Measurements from ENCODE around the gene PAIP2B. TPM values are rescaled to one million over a fixed set of nuclear protein-coding genes. Genes with fewer than 3 reads are reported as not detected.

Gene PAIP2B
- total and polyA plus RNA-seq, 9 of the 15 experiments (the other 6 are each of a cell fraction or from before 2014, with no cell fraction given): 0.18 to 0.38 (median 0.25) TPM

DNA sequence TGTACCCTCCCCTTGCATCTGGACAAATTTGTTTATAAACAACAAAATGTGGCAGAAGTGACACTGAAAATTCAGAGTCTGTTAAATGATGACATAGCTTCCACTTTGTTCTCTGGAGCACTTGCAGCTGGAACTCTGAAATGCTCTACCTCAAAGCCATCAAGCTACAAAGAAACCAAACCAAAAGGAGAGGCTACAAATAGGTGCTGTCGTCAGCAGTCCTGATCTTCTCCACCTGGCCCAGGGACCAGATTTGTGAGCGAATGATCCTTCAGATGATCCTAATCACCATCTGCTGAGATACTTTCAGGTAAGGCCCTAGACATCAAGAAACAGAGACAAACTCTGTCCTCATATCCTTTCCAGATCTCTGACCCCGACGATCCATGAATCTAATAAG is 27.9 kb upstream of the PAIP2B start:
- DNase-seq (ENCODE audit: extremely low read depth in 1 of 4, low spot score in 3 of 4) (no peak), ATAC-seq (no peak), FAIRE-seq (no peak)
- Histone ChIP-seq H3K27ac (ENCODE audit: extremely low read depth, low read depth, low read length) (no peak overlapping the region), H3K4me2 (ENCODE audit: insufficient read depth, low read length) (no peak overlapping the region), H3K9me3 (replicated peaks; ENCODE audit: control insufficient read depth, insufficient read depth, low read depth, low read length) (no peaks in the 10 kb centered on the region), H3K27me3 (ENCODE audit: control insufficient read depth in 2 of 2, insufficient read depth in 2 of 2, low read length in 2 of 2) (peaks cover 1 to 17% of the 10 kb centered on the region in 2 experiments; a peak in 2 of 5 replicates), H4K20me1 (replicated peaks; ENCODE audit: control insufficient read depth, insufficient read depth, low read length) (no peaks in the 10 kb centered on the region), H3K4me1 (replicated peaks in 1 of 2; ENCODE audit: control insufficient read depth in 2 of 2, insufficient read depth in 2 of 2, low read length in 2 of 2) (no peaks in the 10 kb centered on the region), H3K9me1 (ENCODE audit: control insufficient read depth, insufficient read depth, low read length) (no peaks in the 10 kb centered on the region), H3K4me3 (no peak overlapping the region), H3K79me2 (ENCODE audit: control insufficient read depth, insufficient read depth, low read length) (no peaks in the 10 kb centered on the region), H3K36me3 (ENCODE audit: control insufficient read depth, insufficient read depth, low read length) (no peaks in the 10 kb centered on the region), H2AFZ (ENCODE audit: low read depth, low read length) (no peak overlapping the region), H3K9ac (ENCODE audit: insufficient read depth in 1 of 2, low read depth in 2 of 2, low read length in 2 of 2) (no peak overlapping the region)
- intact Hi-C loops (cut with micrococcal nuclease): no loop called here
- CTCF ChIA-PET (ENCODE audit: low intra/inter-chr PET ratio): no interaction called here
- TF ChIP-seq HDAC3 (IDR thresholded peaks at IDR 0.05; ENCODE audit: borderline replicate concordance, partially characterized antibody) (no peak), MCM2 (IDR thresholded peaks at IDR 0.05; ENCODE audit: low read depth) (no peak), SIN3B (IDR thresholded peaks at IDR 0.05; ENCODE audit: low read depth) (no peak), CBFB (CRISPR knock-in tag; IDR thresholded peaks at IDR 0.05) (no peak), NR3C1 (CRISPR knock-in tag; IDR thresholded peaks at IDR 0.05) (no peak), MAFG (tag; conservative IDR thresholded peaks at IDR 0.05) (no peak), CC2D1A (IDR thresholded peaks at IDR 0.05) (no peak), HDAC2 (IDR thresholded peaks at IDR 0.05) (no peak)
- TF ChIP-seq, protein P1, sequence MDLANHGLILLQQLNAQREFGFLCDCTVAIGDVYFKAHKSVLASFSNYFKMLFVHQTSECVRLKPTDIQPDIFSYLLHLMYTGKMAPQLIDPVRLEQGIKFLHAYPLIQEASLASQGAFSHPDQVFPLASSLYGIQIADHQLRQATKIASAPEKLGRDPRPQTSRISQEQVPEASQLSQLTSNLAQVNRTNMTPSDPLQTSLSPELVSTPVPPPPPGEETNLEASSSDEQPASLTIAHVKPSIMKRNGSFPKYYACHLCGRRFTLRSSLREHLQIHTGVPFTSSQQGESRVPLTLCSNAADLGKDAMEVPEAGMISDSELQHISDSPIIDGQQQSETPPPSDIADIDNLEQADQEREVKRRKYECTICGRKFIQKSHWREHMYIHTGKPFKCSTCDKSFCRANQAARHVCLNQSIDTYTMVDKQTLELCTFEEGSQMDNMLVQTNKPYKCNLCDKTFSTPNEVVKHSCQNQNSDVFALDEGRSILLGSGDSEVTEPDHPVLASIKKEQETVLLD (IDR thresholded peaks at IDR 0.05): no peak
- 0% methylated on average over 4 of the region's 4 CpGs for WGBS (ENCODE audit: insufficient coverage, low coverage, missing lambda C conversion rate)
- in situ Hi-C loops (cut with MboI): no loop called here
- BruUV-seq (replicated peaks): no TSS peak
- POLR2A ChIA-PET: no interaction called here

Measured in K562 (cell line).